Activated CD8-positive, alpha-beta memory T cell treated with anti-CD3 and anti-CD28 coated beads for 4 hours (primary cell): Measurements from ENCODE around the gene SLC39A2.
"Not testable (repeated sequence)": the region's sequence is repeated elsewhere in the genome, so short reads cannot be mapped to it uniquely, and the experiment has no call there.

Experiments
- DNase-seq, 2 donors: peaks; one replicate each; pipeline ENCODE4 v3.0.0-alpha.2; 2020; ENCODE audit warnings: low read depth in 2 of 2

The SLC39A2 gene, protein sequence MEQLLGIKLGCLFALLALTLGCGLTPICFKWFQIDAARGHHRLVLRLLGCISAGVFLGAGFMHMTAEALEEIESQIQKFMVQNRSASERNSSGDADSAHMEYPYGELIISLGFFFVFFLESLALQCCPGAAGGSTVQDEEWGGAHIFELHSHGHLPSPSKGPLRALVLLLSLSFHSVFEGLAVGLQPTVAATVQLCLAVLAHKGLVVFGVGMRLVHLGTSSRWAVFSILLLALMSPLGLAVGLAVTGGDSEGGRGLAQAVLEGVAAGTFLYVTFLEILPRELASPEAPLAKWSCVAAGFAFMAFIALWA

DNA sequence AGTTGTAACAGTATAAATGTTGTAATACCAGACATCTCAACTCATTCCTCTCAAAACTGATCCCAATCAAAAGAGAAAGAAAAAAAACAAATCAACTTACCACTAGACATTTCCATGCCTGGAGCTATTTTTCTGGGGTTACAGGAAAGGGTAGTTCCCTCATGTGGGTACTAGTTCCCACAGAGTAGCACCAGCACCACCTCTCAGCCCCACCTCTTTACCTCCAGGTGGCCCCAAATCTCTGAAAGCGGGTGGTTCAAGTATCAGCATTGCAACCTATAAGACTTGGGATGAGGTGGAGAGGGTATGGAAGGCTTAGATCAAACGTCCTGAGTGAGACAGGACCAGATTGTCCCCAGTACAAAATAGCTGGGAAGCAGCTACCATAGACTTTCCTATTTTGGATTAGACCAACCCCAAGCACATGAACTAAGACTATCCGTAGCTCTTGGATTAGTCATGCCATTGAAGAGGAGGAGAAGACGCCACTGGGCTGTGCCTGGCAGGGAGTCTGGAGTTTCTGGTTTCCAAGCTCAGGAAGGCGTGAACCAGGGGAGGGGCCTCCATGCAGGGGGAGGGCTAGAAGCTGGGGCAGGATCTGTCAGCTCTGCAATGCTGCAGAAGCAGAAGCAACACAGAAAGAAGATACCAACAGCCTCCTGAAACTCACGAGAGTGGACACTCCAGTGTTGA, at the start of gene SLC39A2:
Gene SLC39A2, plus strand, starts transcription at position 620 of the 693 bp plus-strand sequence. CDS start 154 bp downstream, outside the sequence.
- no peak for DNase-seq

DNA sequence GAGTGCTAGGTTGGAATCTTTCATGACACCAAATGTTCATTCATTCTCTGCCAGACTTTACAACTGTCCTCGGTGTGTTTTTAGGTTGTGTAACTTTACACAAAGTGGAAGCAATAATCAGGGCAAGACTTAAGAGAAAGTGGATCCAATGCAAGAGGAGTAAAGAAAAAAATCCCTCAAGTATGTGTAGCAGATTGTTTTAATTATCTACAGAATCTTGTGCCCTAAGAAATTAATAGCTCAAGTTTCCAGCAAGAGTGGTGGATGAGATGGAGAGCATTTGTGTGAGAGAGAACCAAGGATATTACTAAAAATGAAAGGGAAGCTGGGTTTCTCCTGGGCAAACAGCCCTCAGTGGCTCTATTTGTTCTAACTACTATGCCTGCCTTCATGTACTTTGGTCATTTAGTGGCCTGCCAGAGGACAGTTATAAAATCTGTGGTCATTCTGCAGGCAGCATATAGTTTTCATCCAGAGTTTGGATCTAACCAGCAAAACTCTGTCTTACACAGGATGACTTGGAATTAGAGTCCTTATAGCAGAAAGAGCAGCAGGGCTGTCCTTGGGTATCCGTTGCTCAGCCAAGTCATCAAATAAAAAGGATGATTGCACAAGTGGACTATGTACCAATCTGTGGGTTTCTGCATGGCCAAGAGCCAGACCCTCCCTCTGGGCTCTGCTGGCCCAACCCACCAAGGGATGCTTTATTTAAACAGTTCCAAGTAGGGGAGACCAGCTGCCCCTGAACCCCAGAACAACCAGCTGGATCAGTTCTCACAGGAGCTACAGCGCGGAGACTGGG, 44.2 kb upstream of the SLC39A2 start, which contains the start of gene RNASE2:
Gene RNASE2, plus strand, starts transcription at position 752 of the 802 bp plus-strand sequence. CDS start 285 bp downstream, outside the sequence.
- DNase-seq, result not testable (repeated sequence)

DNA sequence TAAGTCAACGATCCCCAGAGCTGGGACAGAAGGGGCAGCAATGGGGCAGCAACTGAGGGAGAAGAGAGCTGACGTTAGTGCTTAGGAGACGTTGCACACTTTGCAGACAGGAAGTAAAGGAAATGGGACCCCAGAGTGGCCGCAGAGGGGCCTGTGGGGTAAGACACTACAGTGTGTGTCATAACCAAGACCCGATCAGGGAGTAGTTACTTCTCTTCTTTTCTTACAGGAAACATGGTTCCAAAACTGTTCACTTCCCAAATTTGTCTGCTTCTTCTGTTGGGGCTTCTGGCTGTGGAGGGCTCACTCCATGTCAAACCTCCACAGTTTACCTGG, 43.6 kb upstream of the SLC39A2 start:
- DNase-seq, result not testable (repeated sequence)

DNA sequence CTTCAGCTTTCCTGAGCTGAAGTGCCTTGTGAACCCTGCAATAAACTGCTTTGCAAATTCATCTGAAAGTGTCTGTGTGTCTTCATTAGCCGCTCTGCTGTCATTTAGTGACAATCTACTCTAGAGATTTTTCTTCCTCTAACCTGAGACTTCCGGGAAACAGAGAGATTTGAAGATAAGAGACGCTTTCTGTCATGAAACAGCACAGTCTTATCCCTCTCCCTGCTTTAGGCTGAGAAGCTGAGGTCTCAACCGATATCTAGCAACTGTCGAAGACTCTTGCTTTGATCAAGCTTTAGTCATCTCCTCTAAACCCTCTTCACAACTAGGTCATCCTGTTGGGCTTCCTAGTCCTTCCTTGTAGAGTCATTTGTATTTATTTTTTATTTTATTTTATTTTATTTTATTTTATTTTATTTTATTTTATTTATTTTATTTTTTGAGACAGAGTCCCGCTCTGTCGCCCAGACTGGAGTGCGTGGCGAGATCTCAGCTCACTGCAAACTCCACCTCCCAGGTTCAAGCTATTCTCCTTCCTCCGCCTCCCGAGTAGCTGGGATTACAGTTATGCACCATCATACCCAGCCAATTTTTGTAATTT, 42.6 kb upstream of the SLC39A2 start:
- DNase-seq, result no peak

DNA sequence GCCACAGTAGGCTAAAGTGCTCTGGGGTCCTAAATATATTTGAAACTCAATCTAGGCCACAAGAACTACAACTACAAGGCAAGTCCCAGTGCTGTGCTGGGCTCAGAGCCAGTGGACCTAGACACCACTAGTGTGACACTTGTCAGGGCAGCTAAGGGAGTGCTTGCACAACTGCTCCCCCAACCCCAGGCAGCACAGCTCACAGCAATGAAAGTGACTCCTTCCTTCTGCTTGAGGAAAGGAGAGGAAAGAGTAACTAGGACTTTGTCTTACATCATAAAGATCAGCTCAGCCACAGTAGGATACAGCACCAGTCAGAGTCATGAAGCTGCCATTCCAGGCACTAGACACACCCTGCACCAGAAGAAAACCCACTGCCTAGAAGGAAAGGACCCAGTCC, 40.1 kb upstream of the SLC39A2 start:
- DNase-seq, result not testable (repeated sequence)

DNA sequence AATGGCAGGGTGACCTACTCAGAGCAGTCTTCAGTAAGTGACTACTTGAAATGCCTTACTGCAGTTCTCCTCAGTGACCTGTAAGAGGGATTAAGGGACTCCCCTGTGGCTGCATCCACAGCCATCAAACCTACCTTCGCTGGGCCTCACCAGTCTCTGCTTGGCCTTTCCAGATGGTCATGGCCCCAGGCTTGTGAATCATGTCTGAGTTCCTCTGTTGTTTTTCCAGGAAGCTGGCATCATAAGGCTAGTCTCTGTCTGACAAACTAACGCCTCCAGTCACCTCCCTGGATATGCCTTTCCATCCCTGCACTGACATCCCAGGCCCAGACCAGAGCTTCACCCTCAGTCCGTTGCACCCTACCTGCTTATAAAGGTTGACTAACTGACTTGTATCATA, 29.8 kb upstream of the SLC39A2 start:
- DNase-seq, result no peak

DNA sequence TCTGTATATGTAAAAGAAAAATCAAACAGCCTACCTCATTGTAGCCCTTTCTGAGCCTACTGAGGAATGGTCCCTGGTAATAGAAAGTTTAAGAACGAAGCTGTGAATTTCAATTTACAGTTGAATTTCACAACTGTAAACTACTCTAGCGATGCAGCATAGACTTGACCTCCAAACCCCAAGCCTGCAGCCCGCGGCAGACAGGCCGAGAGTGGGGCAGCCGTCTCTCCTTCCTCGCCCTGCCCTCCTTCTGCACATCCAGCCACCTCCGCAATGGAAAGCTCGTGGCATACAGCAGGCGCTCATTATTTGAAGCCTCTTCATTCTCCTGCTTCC, 28.5 kb upstream of the SLC39A2 start:
- no peak for DNase-seq

DNA sequence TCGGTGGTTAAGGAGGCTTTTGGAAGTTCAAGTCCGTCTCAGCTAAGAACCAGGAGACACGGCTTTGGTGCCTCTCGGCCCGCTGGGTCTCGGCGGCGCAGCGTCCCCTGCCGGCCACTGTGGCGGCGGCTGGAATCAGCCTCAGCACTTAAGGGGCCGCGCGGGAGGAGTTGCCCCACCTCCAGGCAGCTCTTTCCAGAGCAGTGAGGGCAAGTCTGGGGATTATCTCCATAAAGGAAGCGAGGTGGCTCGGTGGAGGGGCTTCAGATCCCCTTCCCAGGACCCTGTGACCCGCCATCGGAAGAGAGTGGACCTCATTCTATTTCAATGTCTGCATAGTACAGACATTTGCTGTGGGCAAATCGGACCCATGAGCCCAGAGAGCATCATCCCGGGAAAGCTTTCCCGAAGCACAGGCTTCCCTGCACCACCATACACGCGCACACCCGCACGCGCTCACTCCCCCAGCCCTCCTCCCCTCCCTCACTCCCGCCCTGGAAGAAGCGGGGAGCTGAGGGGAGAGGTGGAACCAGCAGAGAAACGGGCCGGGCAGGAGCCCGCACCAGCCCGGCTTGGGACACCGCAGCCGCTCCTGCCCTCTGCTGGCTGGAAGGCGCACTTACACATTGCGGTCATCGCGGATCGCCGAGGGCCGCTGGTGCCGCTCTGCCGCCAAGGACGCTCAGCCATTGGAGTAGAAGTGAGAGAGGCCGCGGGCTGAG, 27.9 kb upstream of the SLC39A2 start:
- DNase-seq, result peak; percentile 48 to 51

DNA sequence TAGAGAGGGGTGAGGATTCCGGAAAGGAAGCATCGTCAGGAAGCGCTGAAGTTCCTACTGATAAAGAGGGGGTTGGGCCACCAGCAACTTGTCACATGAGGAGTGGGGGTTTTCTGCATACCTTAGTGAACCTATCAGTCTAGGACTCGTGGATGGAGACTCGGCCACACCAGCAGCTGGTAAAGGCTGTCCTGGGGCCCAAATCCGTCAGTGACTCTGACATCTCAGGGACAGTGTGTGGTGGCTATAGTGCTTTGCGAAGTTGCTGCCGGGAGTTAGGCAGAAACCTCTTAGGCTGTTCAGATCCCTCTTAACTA, 27.4 kb upstream of the SLC39A2 start:
- DNase-seq, result no peak

DNA sequence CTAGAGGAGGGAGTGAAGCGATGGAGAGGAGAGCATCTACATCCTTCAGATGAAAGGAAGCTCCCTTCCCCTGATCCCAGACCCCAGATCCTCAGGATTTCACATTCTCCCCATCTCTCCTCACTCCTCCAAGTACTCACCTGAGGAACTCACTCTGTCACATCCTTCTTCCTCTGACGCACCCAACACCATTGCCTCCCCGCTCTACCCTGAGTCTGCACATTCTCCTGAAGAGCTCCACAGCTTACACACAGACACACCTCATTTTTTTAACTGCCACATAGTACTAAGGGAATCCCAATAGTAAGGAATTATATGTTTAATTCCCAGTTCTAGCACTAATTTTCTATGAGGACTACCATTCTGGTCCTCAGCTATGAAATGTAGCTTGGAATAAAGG, 25.6 kb upstream of the SLC39A2 start:
- no peak for DNase-seq

DNA sequence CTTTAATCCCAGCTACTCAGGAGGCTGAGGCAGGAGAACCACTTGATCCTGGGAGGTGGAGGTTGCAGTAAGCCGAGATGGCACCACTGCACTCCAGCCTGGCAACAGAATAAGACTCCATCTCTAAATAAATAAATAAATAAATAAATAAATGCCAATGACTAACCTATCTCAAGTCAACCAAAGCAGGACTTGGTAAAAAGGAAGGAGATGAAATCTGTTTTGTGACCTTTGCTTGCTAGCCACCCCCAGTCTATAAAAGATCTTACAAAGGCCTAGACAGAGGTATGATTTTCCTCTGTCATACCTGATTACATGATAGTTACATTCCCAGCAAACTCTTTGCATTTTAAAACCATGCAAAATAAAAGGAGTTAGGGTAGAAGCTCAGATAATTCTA, 22.8 kb upstream of the SLC39A2 start:
- no peak for DNase-seq

DNA sequence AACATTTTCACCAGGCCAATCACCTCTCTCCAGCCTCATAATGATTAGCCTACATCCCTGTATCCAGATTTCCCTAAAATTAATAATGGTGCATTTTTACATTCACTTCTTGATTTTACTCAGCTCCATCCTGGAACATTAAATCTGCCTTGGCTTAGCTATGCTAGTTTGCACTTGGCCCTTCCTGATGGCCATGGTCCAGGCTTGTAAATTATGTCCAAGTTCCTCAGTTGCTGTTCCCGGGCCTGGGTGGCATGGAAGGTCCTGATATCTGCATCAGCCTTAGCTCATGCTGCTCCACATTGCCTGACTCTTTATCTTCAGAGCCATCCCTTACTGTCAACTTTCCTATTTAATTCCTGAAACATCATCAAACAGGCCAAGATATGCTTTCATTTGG, 20.4 kb upstream of the SLC39A2 start:
- DNase-seq, result no peak

DNA sequence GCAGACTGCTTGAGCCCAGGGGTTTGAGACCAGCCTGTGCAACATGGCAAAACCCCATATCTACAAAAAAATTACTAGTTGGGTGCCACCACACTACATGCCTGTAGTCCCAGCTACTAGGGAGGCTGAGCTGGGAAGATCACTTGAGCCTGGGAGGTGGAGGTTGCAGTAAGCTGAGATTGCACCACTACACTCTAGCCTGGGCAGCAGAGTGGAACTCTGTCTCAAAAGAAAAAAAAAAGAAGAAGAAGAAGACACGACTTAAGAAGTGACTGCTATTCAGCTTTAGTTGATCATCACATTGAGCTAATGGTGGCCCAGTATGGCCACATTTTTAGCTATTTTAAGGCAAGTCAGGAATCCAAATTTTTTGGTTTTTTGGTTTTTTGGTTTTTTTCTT, 18.2 kb upstream of the SLC39A2 start:
- no peak for DNase-seq

DNA sequence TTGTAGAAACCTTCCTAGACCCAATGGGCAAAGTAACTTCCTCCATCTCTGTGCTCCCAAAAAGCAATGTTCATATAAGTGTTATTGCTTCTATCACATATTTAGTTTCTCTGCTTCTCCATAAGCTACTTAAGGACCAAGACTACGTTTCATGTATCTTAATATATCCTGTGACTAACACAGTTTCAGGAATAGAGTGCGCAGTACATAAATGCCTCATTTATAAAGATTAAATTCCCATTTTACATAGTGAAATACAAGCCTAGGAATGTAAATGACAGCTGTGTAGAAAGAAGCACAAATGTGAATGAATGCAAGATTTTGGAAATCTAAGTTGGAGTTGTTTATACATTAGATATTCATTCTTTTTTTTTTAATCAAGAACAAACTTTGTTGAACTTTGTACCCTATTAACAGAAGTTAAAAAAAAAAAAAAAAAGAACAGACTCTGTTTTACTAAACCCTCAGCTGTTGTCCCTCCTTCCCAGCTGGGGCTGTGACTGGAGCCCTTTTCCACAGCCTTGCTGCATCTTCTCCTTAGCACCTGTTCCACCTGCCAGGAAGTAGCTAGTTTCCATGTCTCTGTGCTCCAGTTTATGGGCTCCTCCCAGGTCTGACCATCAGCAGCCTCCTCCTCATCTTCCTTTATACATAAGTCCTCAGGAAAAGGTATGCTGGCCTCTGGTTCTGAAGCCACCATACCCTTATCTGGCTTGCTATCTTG, 16.3 kb upstream of the SLC39A2 start:
- no peak for DNase-seq

DNA sequence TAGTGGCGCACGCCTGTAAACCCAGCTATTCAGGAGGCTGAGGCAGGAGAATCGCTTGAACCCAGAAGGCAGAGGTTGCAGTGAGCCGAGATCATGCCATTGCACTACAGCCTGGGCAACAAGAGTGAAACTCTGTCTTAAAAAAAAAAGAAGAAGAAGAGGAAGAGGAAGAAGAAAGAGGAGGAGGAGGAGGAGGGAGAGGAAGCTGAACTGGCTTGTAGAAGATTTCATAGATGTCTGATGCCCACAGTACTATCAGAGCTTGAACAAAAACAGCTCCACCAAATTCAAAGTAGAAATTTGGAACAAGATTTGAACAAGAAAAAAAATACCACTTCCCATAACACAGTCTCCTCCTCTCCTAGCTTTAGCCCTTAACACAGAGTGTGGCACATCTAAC, 13.4 kb upstream of the SLC39A2 start:
- DNase-seq, result not testable (repeated sequence)

DNA sequence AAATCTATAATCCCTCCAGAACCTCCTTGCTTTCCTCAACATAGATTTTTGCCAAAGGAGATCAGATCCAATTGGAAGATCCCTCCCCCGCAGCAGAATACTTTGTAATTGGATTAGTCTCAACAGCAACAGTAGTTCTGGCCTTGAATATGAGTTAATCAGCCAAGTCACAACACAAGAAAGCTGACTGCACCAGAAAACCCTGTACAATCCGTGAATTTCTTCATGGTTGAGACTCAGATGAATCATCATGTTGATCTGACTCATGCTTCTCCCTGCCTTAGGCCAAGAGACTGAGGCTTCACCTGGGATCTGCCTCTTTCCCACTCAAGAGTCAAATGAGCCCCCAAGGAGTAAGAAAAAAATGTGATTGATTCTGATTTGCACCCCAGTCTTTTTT, 12.3 kb upstream of the SLC39A2 start:
- DNase-seq, result no peak

DNA sequence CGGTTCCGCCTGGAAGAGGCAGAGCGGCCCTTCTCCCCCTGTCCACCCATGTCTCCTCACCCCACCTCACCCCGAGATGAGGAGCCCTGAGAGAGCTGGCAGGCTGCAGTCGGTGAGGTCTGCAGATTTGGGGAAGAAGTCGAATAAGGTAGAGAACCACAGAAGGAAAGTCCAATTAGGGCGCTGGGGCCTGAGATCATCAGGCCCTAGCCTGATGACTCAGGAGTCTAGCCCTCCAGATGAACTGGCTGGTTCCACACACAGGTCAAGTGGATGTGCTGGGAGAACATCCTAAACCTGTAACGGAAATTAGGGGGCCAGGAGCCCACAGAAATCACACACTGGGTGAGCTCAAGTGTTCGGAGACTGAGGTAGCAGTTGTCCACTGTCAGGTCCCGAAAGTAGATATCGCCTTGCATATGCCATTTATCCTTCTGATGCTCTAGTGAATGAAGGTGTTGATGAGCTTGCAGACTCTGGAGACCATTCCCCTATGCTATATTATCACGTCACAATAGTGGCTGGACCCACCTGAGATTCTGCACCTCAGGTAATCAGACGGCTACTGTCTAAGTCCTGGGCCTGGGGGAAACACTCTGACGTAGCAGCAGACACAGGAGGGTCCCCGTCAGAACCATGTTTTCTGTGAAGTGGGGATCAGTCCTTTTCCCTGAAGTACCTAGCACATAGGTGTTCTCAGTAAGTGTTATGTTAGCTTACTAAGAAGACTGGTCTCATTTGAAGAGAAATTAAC, 10.2 kb upstream of the SLC39A2 start:
- no peak for DNase-seq

DNA sequence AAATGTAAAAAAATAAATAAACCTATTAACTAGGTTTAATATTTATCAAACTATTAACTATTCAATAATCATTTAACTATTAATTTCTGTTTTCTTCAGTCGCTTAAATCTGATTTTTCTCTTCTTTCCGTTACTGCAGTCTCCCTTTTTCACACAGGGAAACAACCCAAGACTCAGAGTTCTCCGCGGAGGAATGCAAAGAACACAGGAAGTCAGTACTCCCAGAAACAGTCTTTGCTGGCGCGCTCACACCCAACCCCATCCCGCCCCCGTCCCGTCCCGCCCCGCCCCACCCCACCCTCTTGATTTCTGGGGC, 9.7 kb upstream of the SLC39A2 start:
- DNase-seq, result no peak

DNA sequence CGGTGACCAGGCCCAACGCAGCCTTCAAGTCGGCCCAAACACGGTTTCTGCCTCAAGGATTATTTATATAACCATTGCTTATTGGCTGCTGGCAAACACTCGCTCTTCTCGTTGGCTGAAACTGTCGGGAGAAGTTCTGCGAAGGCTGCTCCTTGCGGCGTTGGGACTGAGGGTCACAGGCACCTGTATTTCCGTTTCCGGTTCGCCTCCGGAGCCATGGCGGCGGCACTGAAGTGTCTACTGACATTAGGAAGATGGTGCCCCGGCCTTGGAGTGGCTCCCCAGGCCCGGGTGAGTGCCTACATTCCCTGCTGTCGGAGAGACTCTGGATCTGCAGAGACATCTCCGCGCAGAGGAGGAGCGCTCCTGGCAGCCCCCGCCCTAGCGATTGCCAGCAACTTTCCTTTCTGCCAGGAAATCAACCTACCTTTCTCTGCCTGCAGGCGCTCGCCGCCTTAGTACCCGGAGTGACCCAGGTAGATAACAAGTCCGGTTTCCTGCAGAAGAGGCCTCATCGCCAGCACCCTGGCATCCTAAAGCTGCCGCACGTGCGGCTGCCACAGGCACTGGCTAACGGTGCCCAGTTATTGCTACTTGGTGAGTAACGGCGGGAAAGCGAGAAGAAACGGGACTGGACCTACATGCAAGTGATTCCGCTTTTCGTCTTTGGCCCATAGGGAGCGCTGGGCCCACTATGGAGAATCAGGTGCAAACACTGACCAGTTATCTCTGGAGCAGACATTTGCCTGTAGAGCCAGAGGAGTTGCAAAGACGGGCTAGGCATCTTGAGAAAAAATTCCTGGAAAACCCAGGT, 9.1 kb upstream of the SLC39A2 start, which contains the start of gene METTL17:
Gene METTL17, plus strand, starts transcription at position 194 of the 814 bp plus-strand sequence. Its CDS starts 23 bp downstream, at position 217.
- DNase-seq, result peak; percentile 64 to 68

DNA sequence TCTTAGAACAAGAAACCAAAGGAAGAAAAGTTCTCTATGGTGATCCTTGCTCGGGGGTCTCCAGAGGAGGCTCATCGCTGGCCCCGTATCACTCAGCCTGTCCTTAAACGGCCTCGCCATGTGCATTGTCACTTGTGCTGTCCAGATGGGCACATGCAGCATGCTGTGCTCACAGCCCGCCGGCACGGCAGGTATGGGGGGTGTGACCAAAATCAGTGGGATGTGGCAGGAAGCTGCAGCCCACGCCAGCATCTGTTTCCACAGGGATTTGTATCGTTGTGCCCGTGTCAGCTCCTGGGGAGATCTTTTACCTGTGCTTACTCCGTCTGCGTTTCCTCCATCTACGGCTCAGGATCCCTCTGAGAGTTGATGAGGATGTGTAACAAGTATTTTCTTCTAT, 2.6 kb upstream of the SLC39A2 start:
- DNase-seq, result no peak
